ENCODE data around the gene SON. TPM values are rescaled to one million over a fixed set of nuclear protein-coding genes. Genes with fewer than 3 reads are reported as not detected.

SON gene
- total RNA-seq, 2 experiments from 2014 or later: 420 to 438 TPM

GRCh38 chr21:33539616-33540015 is 3.2 kb upstream of the SON start:
- no peak for TF ChIP-seq CTCF (IDR thresholded peaks at IDR 0.05)
- Histone ChIP-seq H3K9me3 (ENCODE audit: control insufficient read depth in 1 of 2, insufficient read depth in 1 of 2, low read length in 2 of 2) (no peaks in the 10 kb centered on the region), H3K4me3 (ENCODE audit: low read length) (no peak overlapping the region), H3K4me1 (ENCODE audit: insufficient read depth, low read length) (peaks cover 8% of the 10 kb centered on the region), H3K27me3 (ENCODE audit: control insufficient read depth in 1 of 2, insufficient read depth in 2 of 2, low read length in 2 of 2) (no peaks in the 10 kb centered on the region), H3K27ac (ENCODE audit: low read depth in 1 of 2, low read length in 2 of 2) (no peak overlapping the region), H3K36me3 (ENCODE audit: insufficient read depth, low read length) (peaks cover 46% of the 10 kb centered on the region)
- H3K4me1 Mint-ChIP-seq (ENCODE audit: low read depth): peaks cover 36% of the 10 kb centered on the region
- DNase-seq (no peak), ATAC-seq (ENCODE audit: poor library complexity) (no peak)
- peaks cover 76% of the 10 kb centered on the region for H3K36me3 Mint-ChIP-seq (ENCODE audit: low read depth)
- H3K9me3 Mint-ChIP-seq: no peaks in the 10 kb centered on the region
- POLR2A ChIA-PET: no interaction called here
- H3K27ac Mint-ChIP-seq: peak overlapping the region; percentile 98
- no peaks in the 10 kb centered on the region for H3K27me3 Mint-ChIP-seq
- no peak overlapping the region for H3K4me3 Mint-ChIP-seq
- intact Hi-C loops (cut with DNase I, micrococcal nuclease): loop anchor here (5.0 kb wide), 3 partner anchors 48 to 1147 kb away; partner anchors contain the start of genes DONSON (in 1 of the 2), SYNJ1 (in 1 of the 2) and URB1 (in 1 of the 2)
- CTCF ChIA-PET: interaction anchor here (1.4 kb wide), 1 partner anchor 32 kb away, joined by 3 read pairs; no protein-coding TSS in a partner anchor

GRCh38 chr21:33540711-33541104 is 2.1 kb upstream of the SON start:
- TF ChIP-seq CTCF (IDR thresholded peaks at IDR 0.05): no peak
- intact Hi-C loops (cut with DNase I, micrococcal nuclease): loop anchor here (5.0 kb wide), 3 partner anchors 47 to 1148 kb away; partner anchors contain the start of genes DONSON (in 1 of the 2), SYNJ1 (in 1 of the 2) and URB1 (in 1 of the 2)
- no peaks in the 10 kb centered on the region for H3K27me3 Mint-ChIP-seq

GRCh38 chr21:33541105-33541711 is 1.6 kb upstream of the SON start:
- DNase-seq: peak in 3 of 14 experiments; percentile 19 to 43 (median 38)
- Mint-ChIP-seq H3K4me3 (peak overlapping the region; percentile 95), H3K4me1 (ENCODE audit: low read depth) (peaks cover 52% of the 10 kb centered on the region), H3K9me3 (no peaks in the 10 kb centered on the region), H3K27ac (peak overlapping the region; percentile 98), H3K36me3 (ENCODE audit: low read depth) (peaks cover 72% of the 10 kb centered on the region), H3K27me3 (no peaks in the 10 kb centered on the region)
- H3K4me3 ChIP-seq (ENCODE audit: low read length): peak overlapping the region; percentile 91
- no peak for TF ChIP-seq CTCF (IDR thresholded peaks at IDR 0.05)
- peaks cover 30% of the 10 kb centered on the region for H3K36me3 ChIP-seq (ENCODE audit: insufficient read depth, low read length)
- POLR2A ChIA-PET: interaction anchor here (0.7 to 5.6 kb wide), 18 partner anchors 10 to 813 kb away, joined by 3 to 132 read pairs (median 8); partner anchors contain the start of genes DNAJC28, DONSON, IFNAR1 and SYNJ1
- no peaks in the 10 kb centered on the region for H3K9me3 ChIP-seq (ENCODE audit: control insufficient read depth in 1 of 2, insufficient read depth in 1 of 2, low read length in 2 of 2)
- H3K27me3 ChIP-seq (ENCODE audit: control insufficient read depth in 1 of 2, insufficient read depth in 2 of 2, low read length in 2 of 2): no peaks in the 10 kb centered on the region
- intact Hi-C loops (cut with DNase I, micrococcal nuclease): loop anchor here (5.0 kb wide), 3 partner anchors 46 to 1149 kb away; partner anchors contain the start of genes DONSON (in 1 of the 2), SYNJ1 (in 1 of the 2) and URB1 (in 1 of the 2)
- H3K4me1 ChIP-seq (ENCODE audit: insufficient read depth, low read length): peaks cover 11% of the 10 kb centered on the region
- no peak for ATAC-seq (ENCODE audit: poor library complexity)
- CTCF ChIA-PET: interaction anchor here (1.1 to 3.3 kb wide), 4 partner anchors 17 to 65 kb away, joined by 3 to 10 read pairs (median 4); partner anchors contain the start of gene DONSON
- H3K27ac ChIP-seq (ENCODE audit: low read depth in 1 of 2, low read length in 2 of 2): peak overlapping the region; percentile 99 to 100

More at GRCh38 chr21:33540711-33541104, 2.1 kb upstream of the SON start:
- ChIA-PET POLR2A (interaction anchor here (3.2 to 5.6 kb wide), 3 partner anchors 48 to 60 kb away, joined by 27 to 132 read pairs (median 52); partner anchors contain the start of genes DNAJC28, DONSON and TMEM50B), CTCF (interaction anchor here (1.1 to 3.3 kb wide), 4 partner anchors 17 to 65 kb away, joined by 3 to 10 read pairs (median 4); partner anchors contain the start of gene DONSON)
- Histone ChIP-seq H3K4me3 (ENCODE audit: low read length) (peak overlapping the region; percentile 91), H3K36me3 (ENCODE audit: insufficient read depth, low read length) (peaks cover 35% of the 10 kb centered on the region), H3K27ac (ENCODE audit: low read depth in 1 of 2, low read length in 2 of 2) (peak overlapping the region in 1 of 2 donors; percentile 100), H3K4me1 (ENCODE audit: insufficient read depth, low read length) (peaks cover 8% of the 10 kb centered on the region), H3K9me3 (ENCODE audit: control insufficient read depth in 1 of 2, insufficient read depth in 1 of 2, low read length in 2 of 2) (no peaks in the 10 kb centered on the region), H3K27me3 (ENCODE audit: control insufficient read depth in 1 of 2, insufficient read depth in 2 of 2, low read length in 2 of 2) (no peaks in the 10 kb centered on the region)
- Mint-ChIP-seq H3K9me3 (no peaks in the 10 kb centered on the region), H3K4me1 (ENCODE audit: low read depth) (peaks cover 47% of the 10 kb centered on the region), H3K4me3 (peak overlapping the region; percentile 80), H3K36me3 (ENCODE audit: low read depth) (peaks cover 69% of the 10 kb centered on the region), H3K27ac (peak overlapping the region; percentile 98)
- no peak for DNase-seq
- no peak for ATAC-seq (ENCODE audit: poor library complexity)
